LNCAP (cell line): ENCODE data around the gene FAM240A.

Experiments used
- TF ChIP-seq, protein P1 (sequence below): fragments of 450-650 bp; IDR thresholded peaks from 2 replicates; pipeline ENCODE4 v1.5.1; 2017; ENCODE audit warnings: mild to moderate bottlenecking

FAM240A gene

GRCh38 chr3:46580675-46581074 lies 31.6 kb upstream of the FAM240A start:
- TF ChIP-seq, protein P1, sequence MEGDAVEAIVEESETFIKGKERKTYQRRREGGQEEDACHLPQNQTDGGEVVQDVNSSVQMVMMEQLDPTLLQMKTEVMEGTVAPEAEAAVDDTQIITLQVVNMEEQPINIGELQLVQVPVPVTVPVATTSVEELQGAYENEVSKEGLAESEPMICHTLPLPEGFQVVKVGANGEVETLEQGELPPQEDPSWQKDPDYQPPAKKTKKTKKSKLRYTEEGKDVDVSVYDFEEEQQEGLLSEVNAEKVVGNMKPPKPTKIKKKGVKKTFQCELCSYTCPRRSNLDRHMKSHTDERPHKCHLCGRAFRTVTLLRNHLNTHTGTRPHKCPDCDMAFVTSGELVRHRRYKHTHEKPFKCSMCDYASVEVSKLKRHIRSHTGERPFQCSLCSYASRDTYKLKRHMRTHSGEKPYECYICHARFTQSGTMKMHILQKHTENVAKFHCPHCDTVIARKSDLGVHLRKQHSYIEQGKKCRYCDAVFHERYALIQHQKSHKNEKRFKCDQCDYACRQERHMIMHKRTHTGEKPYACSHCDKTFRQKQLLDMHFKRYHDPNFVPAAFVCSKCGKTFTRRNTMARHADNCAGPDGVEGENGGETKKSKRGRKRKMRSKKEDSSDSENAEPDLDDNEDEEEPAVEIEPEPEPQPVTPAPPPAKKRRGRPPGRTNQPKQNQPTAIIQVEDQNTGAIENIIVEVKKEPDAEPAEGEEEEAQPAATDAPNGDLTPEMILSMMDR, result no peak

DNA sequence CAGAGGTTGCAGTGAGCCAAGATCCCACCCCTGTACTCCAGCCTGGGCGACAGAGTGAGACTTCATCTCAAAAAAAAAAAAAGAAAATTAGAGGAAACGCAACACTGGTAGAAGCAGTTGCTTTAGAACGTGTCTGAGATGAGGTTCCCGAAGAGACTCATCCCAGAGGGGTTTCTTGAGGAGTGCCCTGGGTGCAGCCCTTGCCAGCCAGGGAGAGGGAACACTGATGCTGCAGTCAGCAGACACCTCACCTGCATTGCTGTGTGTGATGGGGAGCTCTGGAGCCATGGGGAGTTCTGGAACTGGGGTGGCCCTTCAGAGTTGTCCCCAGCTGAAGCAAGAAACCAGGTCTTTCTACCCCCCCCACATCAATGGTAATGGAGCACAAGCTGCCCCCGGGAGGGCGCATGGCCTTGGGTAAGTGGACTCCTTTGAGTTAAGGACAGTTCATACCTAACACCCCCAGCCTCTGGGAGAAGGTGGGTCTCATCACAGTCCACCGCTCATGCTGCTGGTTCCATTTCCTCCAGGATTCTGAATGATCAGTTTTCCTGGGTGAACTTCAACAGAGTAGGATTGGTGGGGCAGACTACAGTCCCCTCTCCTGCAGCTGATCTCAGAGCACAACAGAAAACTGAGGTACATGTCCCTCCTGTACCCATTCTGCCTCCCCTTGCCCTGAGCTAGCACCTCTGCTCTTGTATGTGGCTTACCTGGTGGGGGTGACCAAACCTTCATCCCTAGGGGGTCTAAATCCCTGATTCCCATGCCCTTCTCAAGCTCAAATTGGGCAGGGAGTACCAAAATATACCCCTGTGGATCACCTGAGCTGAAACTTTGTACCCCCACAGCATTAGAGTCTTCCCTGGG lies 27.5 kb upstream of the FAM240A start:
- TF ChIP-seq, protein P1, result no peak

DNA sequence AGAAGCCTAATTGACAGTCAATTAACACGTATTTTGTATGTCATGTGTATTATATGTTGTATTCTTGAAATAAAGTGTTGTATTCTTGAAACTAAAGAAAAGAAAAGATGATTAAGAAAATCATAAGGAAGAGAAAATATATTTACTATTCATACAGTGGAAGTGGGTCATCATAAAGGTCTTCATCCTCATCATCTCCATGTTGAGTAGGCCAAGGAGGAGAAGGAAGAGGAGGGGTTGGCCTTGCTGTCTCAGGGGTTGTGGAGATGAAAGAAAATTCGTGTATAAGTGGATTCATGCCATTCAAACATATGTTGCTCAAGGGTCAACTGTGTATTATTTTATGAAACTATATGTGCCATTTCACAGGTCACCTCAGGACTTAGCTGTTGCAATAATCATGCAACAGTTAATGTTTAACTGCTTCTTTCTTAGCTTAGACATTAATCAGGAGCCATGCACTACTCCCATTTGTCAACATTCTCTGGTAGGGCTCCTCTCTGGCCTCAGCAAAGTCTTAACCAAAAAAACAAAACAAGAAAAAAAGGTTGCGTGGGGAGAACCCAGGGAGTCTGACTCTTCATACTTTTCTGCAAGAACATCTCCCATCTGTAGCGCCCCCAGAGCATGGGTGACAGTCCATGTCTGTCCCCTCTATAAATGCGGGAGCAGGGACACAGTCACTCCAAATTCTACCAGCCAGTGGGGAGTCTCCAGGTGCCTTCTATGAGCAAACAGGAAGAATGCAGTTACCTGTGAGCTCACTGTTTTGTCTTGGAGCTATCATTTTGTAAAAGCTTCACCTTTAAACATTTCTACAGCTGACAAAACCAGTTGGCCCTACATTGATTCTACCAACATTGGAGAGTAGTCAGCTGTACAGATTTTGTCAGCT lies 26.3 kb upstream of the FAM240A start:
- TF ChIP-seq, protein P1, result no peak

- TF ChIP-seq, protein P1, result no peak
These were observed 25.5 kb upstream of the FAM240A start for GRCh38 chr3:46586738-46587246.

GRCh38 chr3:46593274-46593862 lies 19.0 kb upstream of the FAM240A start:
- TF ChIP-seq, protein P1, result no peak

DNA sequence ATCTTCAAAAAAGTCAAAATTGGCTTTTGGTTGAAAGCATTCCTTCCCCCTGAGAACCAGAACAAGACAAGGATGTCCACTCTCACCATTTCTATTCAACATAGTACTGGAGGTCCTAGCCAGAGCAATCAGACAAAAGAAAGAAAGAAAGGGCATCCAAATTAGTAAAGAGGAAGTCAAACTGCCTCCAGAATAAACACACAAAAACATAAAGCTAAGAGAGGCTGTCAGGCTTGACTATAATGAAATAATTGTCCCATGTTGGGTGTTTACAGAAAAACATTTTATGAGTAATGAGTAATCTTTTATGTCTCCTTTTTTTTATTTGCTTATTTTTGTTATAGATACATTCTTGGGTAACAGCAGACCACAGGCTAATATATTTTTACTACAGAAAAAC lies 18.3 kb upstream of the FAM240A start:
- TF ChIP-seq, protein P1, result no peak

GRCh38 chr3:46594723-46595122 lies 17.6 kb upstream of the FAM240A start:
- TF ChIP-seq, protein P1, result no peak
